ENCODE measurements around the gene EXOC6B. TPM values are rescaled to one million over a fixed set of nuclear protein-coding genes. Genes with fewer than 3 reads are reported as not detected.

Gene EXOC6B
- total RNA-seq, 4 donors from 2014 or later = 21.0 to 57.7 (median 36.1) TPM

- DNase-seq = no peak
- Histone ChIP-seq H3K27me3 (no peaks in the 10 kb centered on the region), H3K4me1 (no peaks in the 10 kb centered on the region), H3K4me3 (no peak overlapping the region), H3K27ac (no peak overlapping the region), H3K36me3 (peaks cover 0 to 34% (median 0%) of the 10 kb centered on the region in 3 donors), H3K9me3 (no peaks in the 10 kb centered on the region)
- 70 to 88% methylated on average over 2 of the region's 2 CpGs for WGBS, 2 donors
- intact Hi-C loops (cut with DNase I) = no loop called here
- TF ChIP-seq POLR2A (IDR thresholded peaks at IDR 0.05) (no peak), CTCF (IDR thresholded peaks at IDR 0.05) (no peak)
These were observed 91.4 kb downstream of the EXOC6B start for GRCh38 chr2:72734432-72734831.

GRCh38 chr2:72731116-72731515 is 94.7 kb downstream of the EXOC6B start:
- intact Hi-C loops (cut with DNase I) = no loop called here
- peaks cover 0 to 8% (median 0%) of the 10 kb centered on the region in 3 donors for H3K36me3 ChIP-seq
- WGBS, 2 donors = 68 to 73% methylated on average over 2 of the region's 2 CpGs
- DNase-seq = no peak
- no peaks in the 10 kb centered on the region for H3K27me3 ChIP-seq
- TF ChIP-seq POLR2A (IDR thresholded peaks at IDR 0.05) (no peak), CTCF (IDR thresholded peaks at IDR 0.05) (no peak)
- no peaks in the 10 kb centered on the region for H3K4me1 ChIP-seq
- no peak overlapping the region for H3K4me3 ChIP-seq
- H3K9me3 ChIP-seq = no peaks in the 10 kb centered on the region
- no peak overlapping the region for H3K27ac ChIP-seq

GRCh38 chr2:72727356-72727755 is 98.5 kb downstream of the EXOC6B start:
- H3K9me3 ChIP-seq = no peaks in the 10 kb centered on the region
- DNase-seq = no peak
- TF ChIP-seq POLR2A (IDR thresholded peaks at IDR 0.05) (no peak), CTCF (IDR thresholded peaks at IDR 0.05) (no peak)
- no peaks in the 10 kb centered on the region for H3K27me3 ChIP-seq
- WGBS, 2 donors = 87 to 97% methylated on average over 4 of the region's 4 CpGs
- H3K4me1 ChIP-seq = peaks cover 0 to 16% (median 0%) of the 10 kb centered on the region in 3 donors
- no peak overlapping the region for H3K4me3 ChIP-seq
- H3K27ac ChIP-seq = no peak overlapping the region
- H3K36me3 ChIP-seq = peaks cover 0 to 3% (median 0%) of the 10 kb centered on the region in 3 donors
- intact Hi-C loops (cut with DNase I) = no loop called here

GRCh38 chr2:72723769-72724370 is 102.0 kb downstream of the EXOC6B start:
- no peak for TF ChIP-seq POLR2A (IDR thresholded peaks at IDR 0.05)
- TF ChIP-seq CTCF (IDR thresholded peaks at IDR 0.05) = no peak
- H3K4me1 ChIP-seq = peaks cover 0 to 34% (median 7%) of the 10 kb centered on the region in 3 donors
- intact Hi-C loops (cut with DNase I) = no loop called here
- H3K27ac ChIP-seq = no peak overlapping the region
- DNase-seq = no peak
- H3K27me3 ChIP-seq = no peaks in the 10 kb centered on the region
- no peaks in the 10 kb centered on the region for H3K36me3 ChIP-seq
- no peaks in the 10 kb centered on the region for H3K9me3 ChIP-seq
- no peak overlapping the region for H3K4me3 ChIP-seq
- WGBS, 2 donors = 70 to 73% methylated on average over 3 of the region's 3 CpGs

- Histone ChIP-seq H3K27ac (peak overlapping the region in 1 of 4 donors; percentile 26), H3K4me3 (no peak overlapping the region), H3K36me3 (peaks cover 0 to 5% (median 0%) of the 10 kb centered on the region in 3 donors), H3K27me3 (no peaks in the 10 kb centered on the region), H3K4me1 (peaks cover 0 to 37% (median 7%) of the 10 kb centered on the region in 3 donors), H3K9me3 (no peaks in the 10 kb centered on the region)
- 57 to 75% methylated on average over 3 of the region's 3 CpGs for WGBS, 2 donors
- TF ChIP-seq CTCF (IDR thresholded peaks at IDR 0.05) (no peak), POLR2A (IDR thresholded peaks at IDR 0.05) (no peak)
- intact Hi-C loops (cut with DNase I) = no loop called here
- no peak for DNase-seq
These were observed 103.3 kb downstream of the EXOC6B start for GRCh38 chr2:72722492-72723070.

Data from esophagus squamous epithelium (tissue), 5 donors.